Body of pancreas (tissue), 4 donors: Measurements from ENCODE around the gene PHACTR3. TPM values are rescaled to one million over a fixed set of nuclear protein-coding genes. Genes with fewer than 3 reads are reported as not detected.

Source experiments
- ATAC-seq: fragments of 150-250 bp; one replicate; pipeline ENCODE4 v1.9.1; 2016
- DNase-seq, 4 donors: peaks; one replicate each; pipeline ENCODE4 v3.0.0-alpha.2; 2019
- H3K27ac ChIP-seq, 4 donors: fragments of 200-600 bp; sonication (generic); 1 replicate in 3 of 4; 2 replicates in 1 of 4; pipeline versions ENCODE4 v1.5.1 to v1.6.1; 2016 to 2019; ENCODE audit warnings: mild to moderate bottlenecking in 1 of 4, mixed read lengths in 1 of 4, moderate library complexity in 1 of 4
- H3K27me3 ChIP-seq, 2 donors: fragments of 200-600 bp; sonication (generic); one replicate each; pipeline ENCODE4 v1.6.0; 2016; ENCODE audit warnings: mild to moderate bottlenecking in 1 of 2
- H3K36me3 ChIP-seq, 2 donors: fragments of 200-600 bp; sonication (generic); replicated peaks in 1 of 2; 2 replicates each; pipeline ENCODE4 v1.5.1; 2016; ENCODE audit warnings: low read depth in 2 of 2; ENCODE audit not compliant: insufficient read depth in 1 of 2
- H3K4me1 ChIP-seq: fragments of 200-600 bp; sonication (generic); one replicate; pipeline ENCODE4 v1.6.0; 2016
- H3K4me3 ChIP-seq, 2 donors: fragments of 200-600 bp; sonication (generic); 1 replicate in 1 of 2; 2 replicates in 1 of 2; pipeline ENCODE4 v1.5.1; 2016 to 2019
- H3K9me3 ChIP-seq, 3 donors: fragments of 200-600 bp; sonication (generic); 1 replicate in 2 of 3; 2 replicates in 1 of 3; pipeline ENCODE4 v1.5.1; 2016
- CTCF ChIP-seq, 7 experiments: fragments of 450-650 bp in 4 of 7; fragments of 200-600 bp in 3 of 7; sonication (generic) in 3 of 7; IDR thresholded peaks; one replicate each; pipeline ENCODE4 v1.5.1; 2016 to 2019; ENCODE audit warnings: antibody characterized with exemption in 7 of 7
- POLR2A ChIP-seq, 3 donors: fragments of 450-650 bp; IDR thresholded peaks; one replicate each; pipeline ENCODE4 v1.6.1; 2016; ENCODE audit warnings: antibody characterized with exemption in 3 of 3, mild to moderate bottlenecking in 2 of 3
- WGBS, 2 donors: methylation state at CpG; one replicate each; pipeline ENCODE4 v1.1.5; 2017; 5-methylcytosine and 5-hydroxymethylcytosine counted together
- intact Hi-C: fragments of 100-400 bp; cut with DNase I; formaldehyde crosslinking; loops from one replicate; pipeline ENCODE4 v1.15.1; 2023
- total RNA-seq, 2 donors: library from RNA; depleted of rRNA; stranded (reverse); fragments of >200 nt; gene quantifications; one replicate each; pipeline ENCODE4 v1.1.0, GENCODE V29; 2016

The PHACTR3 gene
- total RNA-seq, 2 donors from 2014 or later: 0.52 to 0.66 TPM

GRCh38 chr20:59806578-59806975, 202.2 kb downstream of the PHACTR3 start:
- no peaks in the 10 kb centered on the region for H3K27me3 ChIP-seq
- WGBS, 2 donors: 82 to 87% methylated on average over 10 of the region's 10 CpGs
- no peak for ATAC-seq

GRCh38 chr20:59807909-59808728, 203.8 kb downstream of the PHACTR3 start:
- ATAC-seq (no peak), DNase-seq (no peak)
- Histone ChIP-seq H3K27ac (no peak overlapping the region), H3K4me1 (no peaks in the 10 kb centered on the region), H3K27me3 (no peaks in the 10 kb centered on the region), H3K9me3 (no peaks in the 10 kb centered on the region), H3K4me3 (no peak overlapping the region), H3K36me3 (no peaks in the 10 kb centered on the region)
- TF ChIP-seq CTCF (IDR thresholded peaks at IDR 0.05): no peak
- no peak for TF ChIP-seq POLR2A (IDR thresholded peaks at IDR 0.05)
- WGBS, 2 donors: 79 to 82% methylated on average over 14 to 17 of the region's 17 CpGs
- intact Hi-C loops: no loop called here

More at GRCh38 chr20:59806578-59806975, 202.2 kb downstream of the PHACTR3 start:
- H3K36me3 ChIP-seq: no peaks in the 10 kb centered on the region
- no peaks in the 10 kb centered on the region for H3K9me3 ChIP-seq
- TF ChIP-seq POLR2A (IDR thresholded peaks at IDR 0.05) (no peak), CTCF (IDR thresholded peaks at IDR 0.05) (no peak)
- no peak overlapping the region for H3K4me3 ChIP-seq
- no peak overlapping the region for H3K27ac ChIP-seq
- DNase-seq: no peak
- intact Hi-C loops: no loop called here
- H3K4me1 ChIP-seq: no peaks in the 10 kb centered on the region

GRCh38 chr20:59808729-59809381, 204.5 kb downstream of the PHACTR3 start:
- DNase-seq (no peak), ATAC-seq (no peak)
- H3K9me3 ChIP-seq: no peaks in the 10 kb centered on the region
- intact Hi-C loops: no loop called here
- no peaks in the 10 kb centered on the region for H3K4me1 ChIP-seq
- no peak overlapping the region for H3K27ac ChIP-seq
- H3K27me3 ChIP-seq: no peaks in the 10 kb centered on the region
- H3K36me3 ChIP-seq: no peaks in the 10 kb centered on the region
- WGBS, 2 donors: 74 to 76% methylated on average over 26 to 29 of the region's 29 CpGs
- no peak for TF ChIP-seq POLR2A (IDR thresholded peaks at IDR 0.05)
- TF ChIP-seq CTCF (IDR thresholded peaks at IDR 0.05): no peak
- no peak overlapping the region for H3K4me3 ChIP-seq

GRCh38 chr20:59809630-59810448, 205.5 kb downstream of the PHACTR3 start:
- DNase-seq (no peak), ATAC-seq (no peak)
- H3K27ac ChIP-seq: no peak overlapping the region
- no peak overlapping the region for H3K4me3 ChIP-seq
- H3K36me3 ChIP-seq: no peaks in the 10 kb centered on the region
- 82 to 85% methylated on average over 11 of the region's 11 CpGs for WGBS, 2 donors
- no peak for TF ChIP-seq POLR2A (IDR thresholded peaks at IDR 0.05)
- no peak for TF ChIP-seq CTCF (IDR thresholded peaks at IDR 0.05)
- no peaks in the 10 kb centered on the region for H3K27me3 ChIP-seq
- no peaks in the 10 kb centered on the region for H3K4me1 ChIP-seq
- intact Hi-C loops: no loop called here
- no peaks in the 10 kb centered on the region for H3K9me3 ChIP-seq
